B cell (primary cell): ENCODE results near the gene SERBP1. TPM values are rescaled to one million over a fixed set of nuclear protein-coding genes. Genes with fewer than 3 reads are reported as not detected.

Experiments
- ATAC-seq: fragments of 200-7000 bp; cut with Tn5 transposase; one replicate; pipeline ENCODE4 v1.10.0; 2021; ENCODE audit warnings: low read depth, mild to moderate bottlenecking, moderate number of reproducible peaks, moderate library complexity
- CTCF ChIA-PET: fragments of 350-600 bp; sonication (Branson Sonifier 250); formaldehyde crosslinking; loops from one replicate; lab custom pipeline; 2021; ENCODE audit warnings: antibody characterized with exemption, inconsistent platforms; lab: Charles Lee
- POLR2A ChIA-PET: fragments of 350-600 bp; sonication (Branson Sonifier 250); formaldehyde crosslinking; loops from one replicate; lab custom pipeline; 2021; ENCODE audit warnings: antibody characterized with exemption; lab: Charles Lee
- DNase-seq: peaks from one replicate; pipeline ENCODE4 v3.0.0; 2013
- H2AFZ ChIP-seq: 2 replicates; pipeline ENCODE4 v1.6.1; 2012; ENCODE audit warnings: mild to moderate bottlenecking, low read depth, low read length; ENCODE audit not compliant: insufficient read depth, poor library complexity, severe bottlenecking
- H3K27ac ChIP-seq, 2 donors: 1 replicate in 1 of 2; 2 replicates in 1 of 2; pipeline ENCODE4 v1.5.1; 2012 to 2013; ENCODE audit warnings: low read length in 2 of 2, mild to moderate bottlenecking in 2 of 2, moderate library complexity in 1 of 2
- H3K27me3 ChIP-seq, 4 experiments: fragments of 200-600 bp in 1 of 4; sonication (generic) in 1 of 4; replicated peaks in 1 of 4; 1 replicate in 2 of 4; 2 replicates in 2 of 4; pipeline versions ENCODE4 v1.6.1 to v1.7.0; 2013 to 2016; ENCODE audit warnings: low read length in 3 of 4, mild to moderate bottlenecking in 2 of 4, mixed read lengths in 1 of 4, moderate library complexity in 1 of 4; ENCODE audit not compliant: insufficient read depth in 4 of 4, control insufficient read depth in 3 of 4; ENCODE audit errors: control extremely low read depth in 1 of 4
- H3K36me3 ChIP-seq, 2 experiments: replicated peaks in 1 of 2; 1 replicate in 1 of 2; 2 replicates in 1 of 2; pipeline versions ENCODE4 v1.6.1 to v1.7.1; 2013; ENCODE audit warnings: low read length in 1 of 2; ENCODE audit not compliant: insufficient read depth in 2 of 2, control insufficient read depth in 1 of 2; ENCODE audit errors: control extremely low read depth in 1 of 2, extremely low read depth in 1 of 2
- H3K4me1 ChIP-seq, 2 donors: fragments of 200-600 bp in 1 of 2; sonication (generic) in 1 of 2; 1 replicate in 1 of 2; 2 replicates in 1 of 2; pipeline versions ENCODE4 v1.5.1 to v1.6.1; 2013 to 2017; ENCODE audit warnings: low read length in 2 of 2; ENCODE audit not compliant: control insufficient read depth in 2 of 2, insufficient read depth in 2 of 2
- H3K4me2 ChIP-seq: replicated peaks from 2 replicates; pipeline ENCODE3; 2012; ENCODE audit warnings: mild to moderate bottlenecking, low read depth, low read length; ENCODE audit not compliant: poor library complexity, severe bottlenecking
- H3K4me3 ChIP-seq, 5 experiments: fragments of 200-600 bp in 1 of 5; sonication (generic) in 1 of 5; 1 replicate in 3 of 5; 2 replicates in 2 of 5; pipeline versions ENCODE4 v1.5.1 to v1.7.0; 2011 to 2016; ENCODE audit warnings: low read length in 4 of 5, mild to moderate bottlenecking in 4 of 5, low read depth in 2 of 5, control low read depth in 1 of 5, moderate library complexity in 1 of 5; ENCODE audit not compliant: insufficient read depth in 1 of 5; ENCODE audit errors: control extremely low read depth in 1 of 5, extremely low read depth in 1 of 5
- H3K79me2 ChIP-seq: fragments of 200-600 bp; sonication (generic); one replicate; pipeline ENCODE4 v1.6.0; 2016; ENCODE audit warnings: low read length; ENCODE audit not compliant: control insufficient read depth, insufficient read depth
- H3K9ac ChIP-seq: fragments of 200-600 bp; sonication (generic); 2 replicates; pipeline ENCODE4 v1.6.1; 2017; ENCODE audit warnings: mild to moderate bottlenecking, low read length, moderate library complexity
- H3K9me3 ChIP-seq, 3 donors: one replicate each; pipeline versions ENCODE4 v1.6.1 to v1.7.1; 2013; ENCODE audit warnings: low read length in 2 of 3; ENCODE audit not compliant: control insufficient read depth in 2 of 3, insufficient read depth in 1 of 3; ENCODE audit errors: control extremely low read depth in 1 of 3
- H4K20me1 ChIP-seq: 2 replicates; pipeline ENCODE4 v1.6.0; 2012; ENCODE audit warnings: mild to moderate bottlenecking, low read length; ENCODE audit not compliant: insufficient read depth, control insufficient read depth, poor library complexity, severe bottlenecking
- H3K27ac Mint-ChIP-seq: one replicate; pipeline ENCODE4 v1.8.0; 2021; ENCODE audit warnings: mixed read lengths
- H3K27me3 Mint-ChIP-seq: one replicate; pipeline ENCODE4 v1.8.0; 2021; ENCODE audit warnings: mixed read lengths
- H3K4me1 Mint-ChIP-seq: one replicate; pipeline ENCODE4 v1.8.0; 2021; ENCODE audit warnings: mixed read lengths
- H3K4me3 Mint-ChIP-seq: one replicate; pipeline ENCODE4 v1.8.0; 2021; ENCODE audit warnings: mixed read lengths
- H3K9me3 Mint-ChIP-seq: one replicate; pipeline ENCODE4 v1.8.0; 2022; ENCODE audit warnings: mixed read lengths; ENCODE audit not compliant: insufficient read depth
- CTCF ChIP-seq: fragments of 200-600 bp; IDR thresholded peaks from one replicate; pipeline ENCODE4 v1.8.0; 2022; ENCODE audit warnings: antibody characterized with exemption, mild to moderate bottlenecking
- EZH2 ChIP-seq: IDR thresholded peaks from 2 replicates; pipeline ENCODE4 v1.6.1; 2012; ENCODE audit warnings: borderline replicate concordance, low read depth, mild to moderate bottlenecking, moderate library complexity, low read length; ENCODE audit not compliant: insufficient read depth, poor library complexity, severe bottlenecking
- WGBS: methylation state at CpG from one replicate; pipeline ENCODE4 v1.1.5; 2013; ENCODE audit warnings: missing lambda C conversion rate; ENCODE audit not compliant: insufficient coverage; 5-methylcytosine and 5-hydroxymethylcytosine counted together
- intact Hi-C: fragments of 100-400 bp; cut with micrococcal nuclease; formaldehyde crosslinking; loops from one replicate; pipeline ENCODE4 v1.10.0; 2022
- polyA plus RNA-seq: library from polyadenylated mRNA; depleted of rRNA; stranded (reverse); fragments of >200 nt; gene quantifications from 2 replicates; pipeline ENCODE4 v1.2.3, GENCODE V29; 2012
- total RNA-seq, 2 donors: library from RNA; stranded (reverse); fragments of 120-200 nt in 1 of 2; gene quantifications; 1 replicate in 1 of 2; 2 replicates in 1 of 2; pipeline versions ENCODE4 v1.2.3 to v1.2.4, GENCODE V29; 2013 to 2022

SERBP1 gene
- total and polyA plus RNA-seq, 2 donors (not counting 1 experiment from before 2014, with no cell fraction given): 21.0 to 142 TPM

GRCh38 chr1:67479146-67479891 lies 49.1 kb upstream of the SERBP1 start:
- Histone ChIP-seq H4K20me1 (no peaks in the 10 kb centered on the region), H3K36me3 (no peaks in the 10 kb centered on the region), H3K27me3 (peaks cover 0 to 3% (median 0%) of the 10 kb centered on the region in 4 experiments), H3K4me1 (no peaks in the 10 kb centered on the region), H3K9ac (no peak overlapping the region), H3K4me3 (no peak overlapping the region), H2AFZ (no peak overlapping the region), H3K4me2 (no peak overlapping the region), H3K79me2 (no peaks in the 10 kb centered on the region), H3K27ac (no peak overlapping the region), H3K9me3 (no peaks in the 10 kb centered on the region)
- ATAC-seq (no peak), DNase-seq (no peak)
- Mint-ChIP-seq H3K4me3 (no peak overlapping the region), H3K4me1 (no peaks in the 10 kb centered on the region), H3K9me3 (no peaks in the 10 kb centered on the region), H3K27me3 (peaks cover 12% of the 10 kb centered on the region), H3K27ac (no peak overlapping the region)
- TF ChIP-seq CTCF (no peak), EZH2 (no peak)
- WGBS: 20% methylated on average over 1 of the region's 10 CpGs
- intact Hi-C loops: no loop called here
- POLR2A ChIA-PET: no interaction called here
- CTCF ChIA-PET: interaction anchor here (0.6 to 0.9 kb wide), 2 partner anchors 9 to 245 kb away, joined by 3 to 4 read pairs; no protein-coding TSS in a partner anchor

GRCh38 chr1:67476906-67477305 lies 46.7 kb upstream of the SERBP1 start:
- WGBS: 89% methylated on average over 2 of the region's 5 CpGs
- no peaks in the 10 kb centered on the region for H4K20me1 ChIP-seq
- H3K9me3 Mint-ChIP-seq: no peaks in the 10 kb centered on the region
- H3K79me2 ChIP-seq: no peaks in the 10 kb centered on the region
- H3K27ac ChIP-seq: no peak overlapping the region
- H3K4me3 ChIP-seq: no peak overlapping the region
- DNase-seq (no peak), ATAC-seq (no peak)
- H3K27me3 Mint-ChIP-seq: peaks cover 12% of the 10 kb centered on the region
- POLR2A ChIA-PET: no interaction called here
- intact Hi-C loops: no loop called here
- no peak overlapping the region for H3K4me2 ChIP-seq
- H3K27me3 ChIP-seq: no peaks in the 10 kb centered on the region
- H3K4me3 Mint-ChIP-seq: no peak overlapping the region
- no peaks in the 10 kb centered on the region for H3K36me3 ChIP-seq
- H3K27ac Mint-ChIP-seq: no peak overlapping the region
- CTCF ChIA-PET: no interaction called here
- no peaks in the 10 kb centered on the region for H3K4me1 ChIP-seq
- H3K9me3 ChIP-seq: no peaks in the 10 kb centered on the region
- H3K4me1 Mint-ChIP-seq: no peaks in the 10 kb centered on the region
- no peak overlapping the region for H2AFZ ChIP-seq
- TF ChIP-seq EZH2 (no peak), CTCF (no peak)
- H3K9ac ChIP-seq: no peak overlapping the region
